ENCODE data around the gene PLEKHA1.
A peak's percentile ranks its signal among the peaks of the same experiment; 100 is the strongest.

The PLEKHA1 gene

GRCh38 chr10:122374859-122375678 lies 561 bp downstream of the PLEKHA1 start:
- Mint-ChIP-seq H3K27me3 (peaks cover 9 to 15% of the 10 kb centered on the region in 2 donors), H3K9me3 (no peaks in the 10 kb centered on the region), H3K4me1 (ENCODE audit: low read depth in 2 of 2) (peaks cover 21 to 33% of the 10 kb centered on the region in 2 donors), H3K27ac (peak overlapping the region; percentile 96 to 98), H3K36me3 (ENCODE audit: insufficient read depth) (peaks cover 13% of the 10 kb centered on the region), H3K4me3 (peak overlapping the region; percentile 95 to 97)
- DNase-seq, result peak; percentile 72 to 80 (median 76)
- ATAC-seq (replicated peaks), result peak; percentile 69

DNA sequence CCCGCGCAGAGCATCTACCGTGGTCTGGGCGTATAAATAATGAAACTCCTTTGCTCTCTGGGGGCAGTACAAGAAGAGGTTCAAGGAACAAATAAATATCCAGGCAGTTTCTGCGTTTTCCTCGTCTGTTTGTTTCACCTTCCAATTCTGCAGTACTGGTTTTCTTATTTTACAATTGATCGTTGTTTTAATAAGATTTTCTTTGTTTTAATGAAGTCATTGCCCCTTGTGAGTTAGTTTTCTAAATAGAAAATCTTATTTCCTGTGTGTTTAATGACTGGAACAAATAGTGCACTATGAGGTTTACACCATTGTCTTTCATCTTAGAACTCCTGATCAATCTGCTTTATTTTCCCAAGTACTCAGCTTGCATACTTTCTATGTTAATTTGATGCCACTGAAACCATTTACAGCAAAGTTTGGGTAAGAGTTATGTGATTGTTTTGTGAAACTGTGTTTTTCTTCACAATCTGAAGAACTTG lies 1.2 kb downstream of the PLEKHA1 start:
- no peaks in the 10 kb centered on the region for H3K9me3 Mint-ChIP-seq
- peaks cover 13% of the 10 kb centered on the region for H3K36me3 Mint-ChIP-seq (ENCODE audit: insufficient read depth)
- H3K27ac Mint-ChIP-seq, result peak overlapping the region; percentile 96 to 98
- H3K4me3 Mint-ChIP-seq, result peak overlapping the region; percentile 95 to 97
- H3K4me1 Mint-ChIP-seq (ENCODE audit: low read depth in 2 of 2), result peaks cover 26 to 38% of the 10 kb centered on the region in 2 donors
- DNase-seq, result no peak
- no peak for ATAC-seq (replicated peaks)
- peaks cover 6 to 10% of the 10 kb centered on the region in 2 donors for H3K27me3 Mint-ChIP-seq

- Mint-ChIP-seq H3K4me3 (peak overlapping the region; percentile 95 to 97), H3K27me3 (peaks cover 0 to 2% of the 10 kb centered on the region in 2 donors), H3K27ac (no peak overlapping the region), H3K4me1 (ENCODE audit: low read depth in 2 of 2) (peaks cover 33 to 43% of the 10 kb centered on the region in 2 donors), H3K36me3 (ENCODE audit: insufficient read depth) (peaks cover 13% of the 10 kb centered on the region), H3K9me3 (peaks cover 0 to 1% of the 10 kb centered on the region in 2 donors)
- no peak for DNase-seq
- no peak for ATAC-seq (replicated peaks)
Observed at GRCh38 chr10:122376364-122376961, 2.0 kb downstream of the PLEKHA1 start.

DNA sequence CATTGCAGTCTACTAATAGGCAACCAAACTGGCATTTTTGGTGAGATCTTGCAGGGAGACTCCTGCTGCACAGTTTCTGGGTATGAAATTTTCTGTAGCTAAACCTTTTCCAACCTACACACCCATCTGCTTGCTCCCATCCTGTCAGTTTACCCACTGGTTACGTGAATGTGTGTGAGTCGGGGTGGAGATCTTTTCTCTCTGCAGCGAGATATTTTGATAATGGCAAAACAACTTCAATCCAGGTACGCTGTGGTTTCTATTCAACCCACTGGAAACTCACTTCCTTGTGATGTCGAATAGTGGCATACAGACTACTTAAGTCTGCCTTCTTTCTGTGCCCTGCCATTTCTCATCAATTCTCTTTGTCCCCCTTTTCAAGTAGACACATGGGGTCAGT lies 4.5 kb downstream of the PLEKHA1 start:
- Mint-ChIP-seq H3K4me1 (ENCODE audit: low read depth in 2 of 2) (peaks cover 40 to 55% of the 10 kb centered on the region in 2 donors), H3K27me3 (no peaks in the 10 kb centered on the region), H3K4me3 (no peak overlapping the region), H3K36me3 (ENCODE audit: insufficient read depth) (peaks cover 15% of the 10 kb centered on the region), H3K9me3 (peaks cover 0 to 1% of the 10 kb centered on the region in 2 donors), H3K27ac (no peak overlapping the region)
- ATAC-seq (replicated peaks) (no peak), DNase-seq (no peak)

DNA sequence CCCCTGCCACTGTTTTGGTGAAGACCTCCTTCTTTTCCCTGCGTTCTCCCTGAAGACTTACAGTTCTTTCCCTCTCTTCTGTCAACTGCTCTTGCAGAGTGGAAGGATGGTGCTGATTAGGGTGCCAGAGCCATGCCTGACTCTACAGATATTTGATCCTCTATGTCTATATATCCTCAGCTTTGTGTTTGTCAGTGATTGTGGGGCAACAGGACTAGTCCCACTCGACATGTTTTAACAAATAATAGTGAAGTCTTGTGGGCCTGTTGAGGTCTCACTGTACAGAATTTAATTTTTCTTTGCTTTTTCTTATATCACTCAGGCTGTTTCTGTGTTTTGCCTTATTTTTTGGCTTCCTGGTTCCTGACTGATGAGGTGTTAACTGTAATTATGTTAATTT lies 5.0 kb downstream of the PLEKHA1 start:
- peaks cover 0 to 1% of the 10 kb centered on the region in 2 donors for H3K9me3 Mint-ChIP-seq
- no peak overlapping the region for H3K27ac Mint-ChIP-seq
- H3K4me3 Mint-ChIP-seq, result no peak overlapping the region
- peaks cover 37 to 52% of the 10 kb centered on the region in 2 donors for H3K4me1 Mint-ChIP-seq (ENCODE audit: low read depth in 2 of 2)
- no peaks in the 10 kb centered on the region for H3K27me3 Mint-ChIP-seq
- ATAC-seq (replicated peaks) (no peak), DNase-seq (no peak)
- peaks cover 13% of the 10 kb centered on the region for H3K36me3 Mint-ChIP-seq (ENCODE audit: insufficient read depth)

DNA sequence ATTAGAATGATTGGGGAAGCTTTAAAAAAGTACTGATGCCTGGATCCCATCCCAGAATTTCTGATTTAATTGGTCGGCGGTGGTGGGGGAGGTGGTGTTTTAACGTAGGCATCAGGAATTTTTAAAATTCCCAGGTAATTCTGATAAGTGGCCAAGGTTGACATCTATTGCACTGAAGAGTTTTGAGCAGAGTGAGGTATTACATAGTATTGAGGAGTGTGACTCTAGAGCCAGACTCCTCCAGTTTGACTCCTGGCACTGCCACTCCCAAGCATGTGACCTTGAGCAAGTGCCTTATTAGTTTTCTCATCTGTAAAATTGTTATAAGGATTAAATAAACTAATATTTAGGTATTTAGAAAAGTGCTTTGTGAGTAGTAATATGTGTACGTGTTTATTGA lies 6.2 kb downstream of the PLEKHA1 start:
- Mint-ChIP-seq H3K9me3 (peaks cover 0 to 1% of the 10 kb centered on the region in 2 donors), H3K27ac (no peak overlapping the region), H3K27me3 (no peaks in the 10 kb centered on the region), H3K36me3 (ENCODE audit: insufficient read depth) (peaks cover 6% of the 10 kb centered on the region), H3K4me3 (peak overlapping the region in 1 of 2 donors; percentile 34), H3K4me1 (ENCODE audit: low read depth in 2 of 2) (peaks cover 36 to 55% of the 10 kb centered on the region in 2 donors)
- ATAC-seq (replicated peaks) (no peak), DNase-seq (no peak)

DNA sequence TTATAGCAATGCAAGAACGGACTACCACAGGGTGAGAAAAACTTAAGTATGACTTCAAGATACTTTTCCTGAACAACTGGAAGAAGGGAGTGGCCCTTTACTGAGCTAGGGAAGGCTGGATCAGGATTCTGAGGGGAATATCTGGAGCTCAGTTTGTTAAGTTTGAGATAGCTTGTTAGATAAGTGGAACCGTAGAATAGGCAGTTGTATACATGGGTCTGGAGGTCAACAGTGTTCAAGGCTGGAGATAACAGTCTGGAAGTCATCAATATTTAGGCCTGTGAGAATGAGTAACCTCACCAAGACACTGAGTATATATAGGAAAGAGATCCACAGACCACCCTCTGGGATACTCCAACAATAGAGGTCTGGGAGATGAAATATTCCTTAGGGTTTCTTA lies 7.2 kb downstream of the PLEKHA1 start:
- DNase-seq (no peak), ATAC-seq (replicated peaks) (no peak)
- Mint-ChIP-seq H3K9me3 (peaks cover 0 to 1% of the 10 kb centered on the region in 2 donors), H3K4me3 (no peak overlapping the region), H3K27ac (peak overlapping the region; percentile 30 to 45), H3K36me3 (ENCODE audit: insufficient read depth) (peaks cover 6% of the 10 kb centered on the region), H3K4me1 (ENCODE audit: low read depth in 2 of 2) (peaks cover 37 to 53% of the 10 kb centered on the region in 2 donors), H3K27me3 (no peaks in the 10 kb centered on the region)

GRCh38 chr10:122386514-122386913 lies 12.0 kb downstream of the PLEKHA1 start:
- peaks cover 10% of the 10 kb centered on the region for H3K36me3 Mint-ChIP-seq (ENCODE audit: insufficient read depth)
- peaks cover 42 to 65% of the 10 kb centered on the region in 2 donors for H3K4me1 Mint-ChIP-seq (ENCODE audit: low read depth in 2 of 2)
- no peak for ATAC-seq (replicated peaks)
- H3K4me3 Mint-ChIP-seq, result peak overlapping the region in 1 of 2 donors; percentile 18
- DNase-seq, result no peak
- H3K27me3 Mint-ChIP-seq, result no peaks in the 10 kb centered on the region
- H3K27ac Mint-ChIP-seq, result peak overlapping the region in 1 of 2 donors; percentile 2
- H3K9me3 Mint-ChIP-seq, result no peaks in the 10 kb centered on the region

GRCh38 chr10:122387572-122387971 lies 13.1 kb downstream of the PLEKHA1 start:
- no peaks in the 10 kb centered on the region for H3K27me3 Mint-ChIP-seq
- H3K4me3 Mint-ChIP-seq, result no peak overlapping the region
- H3K9me3 Mint-ChIP-seq, result no peaks in the 10 kb centered on the region

DNA sequence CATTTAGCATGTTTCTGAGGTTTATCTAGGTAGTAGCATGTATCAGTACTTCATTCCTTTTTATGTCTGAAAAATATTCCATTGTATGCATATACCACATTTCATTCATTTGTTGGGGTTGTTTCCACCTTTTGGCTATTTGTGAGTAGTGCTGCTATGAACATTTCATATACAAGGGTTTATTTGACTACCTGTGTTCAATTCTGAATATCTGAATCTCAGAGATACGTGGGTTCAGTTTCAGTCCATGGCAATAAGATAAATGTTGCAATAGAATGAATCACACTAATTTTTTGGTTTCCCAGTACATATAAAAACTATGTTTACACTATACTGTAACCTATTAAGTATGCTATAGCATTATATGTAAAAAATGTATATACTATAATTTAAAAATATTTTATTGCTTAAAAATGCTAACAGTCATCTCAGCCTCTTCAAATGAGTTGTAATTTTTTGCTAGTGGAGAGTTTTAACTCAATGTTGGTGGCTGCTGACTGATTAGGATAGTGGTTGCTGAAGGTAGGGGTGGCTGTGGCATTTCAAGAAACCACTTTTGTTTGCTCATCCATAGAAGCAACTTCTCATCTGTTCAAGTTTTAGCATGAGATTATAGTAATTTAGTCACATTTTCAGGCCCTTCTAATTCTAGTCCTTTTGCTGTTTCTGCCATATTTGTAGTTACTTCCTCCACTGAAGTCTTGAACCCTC lies 13.9 kb downstream of the PLEKHA1 start:
- H3K4me3 Mint-ChIP-seq, result no peak overlapping the region
- no peak for ATAC-seq (replicated peaks)
- peak overlapping the region in 1 of 2 donors; percentile 41 for H3K27ac Mint-ChIP-seq
- no peaks in the 10 kb centered on the region for H3K9me3 Mint-ChIP-seq
- no peaks in the 10 kb centered on the region for H3K27me3 Mint-ChIP-seq
- H3K4me1 Mint-ChIP-seq (ENCODE audit: low read depth in 2 of 2), result peaks cover 39 to 57% of the 10 kb centered on the region in 2 donors
- peaks cover 11% of the 10 kb centered on the region for H3K36me3 Mint-ChIP-seq (ENCODE audit: insufficient read depth)
- DNase-seq, result no peak

More at GRCh38 chr10:122387572-122387971, 13.1 kb downstream of the PLEKHA1 start:
- Mint-ChIP-seq H3K4me1 (ENCODE audit: low read depth in 2 of 2) (peaks cover 40 to 61% of the 10 kb centered on the region in 2 donors), H3K36me3 (ENCODE audit: insufficient read depth) (peaks cover 14% of the 10 kb centered on the region), H3K27ac (peak overlapping the region in 1 of 2 donors; percentile 33)
- DNase-seq (no peak), ATAC-seq (replicated peaks) (no peak)

- Mint-ChIP-seq H3K4me3 (no peak overlapping the region), H3K27me3 (no peaks in the 10 kb centered on the region), H3K4me1 (ENCODE audit: low read depth in 2 of 2) (peaks cover 36 to 53% of the 10 kb centered on the region in 2 donors), H3K36me3 (ENCODE audit: insufficient read depth) (peaks cover 25% of the 10 kb centered on the region), H3K27ac (peak overlapping the region in 1 of 2 donors; percentile 35), H3K9me3 (no peaks in the 10 kb centered on the region)
- DNase-seq, result no peak
- ATAC-seq (replicated peaks), result no peak
Observed at GRCh38 chr10:122390271-122390670, 15.8 kb downstream of the PLEKHA1 start.

DNA sequence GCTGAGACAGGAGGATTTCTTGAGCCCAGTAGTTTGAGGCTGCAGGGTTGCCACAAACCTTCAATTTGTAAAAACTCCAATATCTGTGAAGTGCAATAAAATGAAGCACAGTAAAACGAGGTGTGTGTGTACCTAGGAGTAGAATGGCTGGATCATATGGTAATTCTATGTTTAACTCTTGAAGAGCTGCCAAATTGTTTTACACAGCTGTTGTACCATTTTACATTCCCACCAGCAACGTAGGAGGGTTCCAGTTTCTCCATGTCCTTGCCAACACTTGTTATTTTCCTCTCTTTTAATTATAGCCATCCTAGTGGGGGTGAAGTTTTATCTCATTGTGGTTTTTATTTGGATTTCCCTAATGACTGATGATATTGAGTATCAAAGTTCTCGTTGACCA lies 16.2 kb downstream of the PLEKHA1 start:
- H3K4me1 Mint-ChIP-seq (ENCODE audit: low read depth in 2 of 2), result peaks cover 34 to 48% of the 10 kb centered on the region in 2 donors
- DNase-seq (no peak), ATAC-seq (replicated peaks) (no peak)
- H3K4me3 Mint-ChIP-seq, result no peak overlapping the region
- H3K27ac Mint-ChIP-seq, result peak overlapping the region in 1 of 2 donors; percentile 35
- H3K27me3 Mint-ChIP-seq, result no peaks in the 10 kb centered on the region
- H3K36me3 Mint-ChIP-seq (ENCODE audit: insufficient read depth), result peaks cover 27% of the 10 kb centered on the region
- no peaks in the 10 kb centered on the region for H3K9me3 Mint-ChIP-seq

GRCh38 chr10:122391875-122392274 lies 17.4 kb downstream of the PLEKHA1 start:
- Mint-ChIP-seq H3K4me3 (no peak overlapping the region), H3K27ac (no peak overlapping the region), H3K9me3 (no peaks in the 10 kb centered on the region), H3K36me3 (ENCODE audit: insufficient read depth) (peaks cover 28% of the 10 kb centered on the region), H3K4me1 (ENCODE audit: low read depth in 2 of 2) (peaks cover 28 to 41% of the 10 kb centered on the region in 2 donors), H3K27me3 (no peaks in the 10 kb centered on the region)
- ATAC-seq (replicated peaks) (no peak), DNase-seq (no peak)

All from effector memory CD8-positive, alpha-beta T cell (primary cell).